GM12878 (cell line): Measurements from ENCODE around the gene EXOSC2. TPM values are rescaled to one million over a fixed set of nuclear protein-coding genes. Genes with fewer than 3 reads are reported as not detected.

ENCODE experiments used
- ATAC-seq: fragments of 200-7000 bp; cut with Tn5 transposase; 3 replicates; pipeline ENCODE4 v1.9.1; 2020; ENCODE audit warnings: mild to moderate bottlenecking, moderate library complexity
- BruUV-seq: library from RNA; stranded (reverse); fragments of 400-500 nt; replicated peaks from 2 replicates; lab custom pipeline; 2021; lab: Mats Ljungman, UMichigan
- CTCF ChIA-PET: fragments of 300-600 bp; sonication (Branson Sonifier 250); formaldehyde crosslinking; extraction: SDS; loops from one replicate; lab custom pipeline; 2021; ENCODE audit warnings: inconsistent platforms; lab: Yijun Ruan, JAX
- POLR2A ChIA-PET: fragments of 350-600 bp; formaldehyde crosslinking; extraction: SDS; loops from one replicate; lab custom pipeline; 2021; ENCODE audit warnings: inconsistent platforms; lab: Charles Lee
- RAD21 ChIA-PET: fragments of 300-600 bp; sonication (Branson Sonifier 250); formaldehyde crosslinking; loops from one replicate; lab custom pipeline; 2023; ENCODE audit warnings: antibody characterized with exemption; ENCODE audit not compliant: unreplicated experiment; lab: Charles Lee
- SMC1A ChIA-PET: fragments of 300-600 bp; sonication (Branson Sonifier 250); formaldehyde crosslinking; loops from one replicate; lab custom pipeline; 2023; ENCODE audit not compliant: unreplicated experiment, uncharacterized antibody; lab: Charles Lee
- DNase-seq: peaks from one replicate; pipeline ENCODE4 v3.0.0-alpha.2; 2011; ENCODE audit warnings: low read depth, low spot score
- FAIRE-seq: peaks from 3 replicates; lab custom pipeline; 2011; peaks lifted over from hg19 to GRCh38; lab: Jason Lieb, UNC
- H2AFZ ChIP-seq: 2 replicates; pipeline ENCODE4 v1.6.0; 2011; ENCODE audit warnings: low read depth, low read length, control low read depth; ENCODE audit not compliant: control insufficient read depth
- H3K27ac ChIP-seq: 2 replicates; pipeline ENCODE4 v1.5.1; 2011; ENCODE audit warnings: control low read depth; ENCODE audit not compliant: control insufficient read depth, insufficient read depth
- H3K27me3 ChIP-seq, 2 experiments: replicated peaks in 1 of 2; 2 replicates each; pipeline versions ENCODE4 v1.6.0 to v1.6.1; 2011; ENCODE audit warnings: low read length in 1 of 2; ENCODE audit not compliant: control insufficient read depth in 2 of 2, insufficient read depth in 2 of 2
- H3K36me3 ChIP-seq, 2 experiments: 2 replicates each; pipeline ENCODE4 v1.5.1; 2011; ENCODE audit warnings: low read length in 1 of 2; ENCODE audit not compliant: control insufficient read depth in 2 of 2, insufficient read depth in 2 of 2
- H3K4me1 ChIP-seq: 2 replicates; pipeline ENCODE4 v1.6.1; 2011; ENCODE audit warnings: mild to moderate bottlenecking, low read length, moderate library complexity, mixed read lengths; ENCODE audit not compliant: control insufficient read depth, insufficient read depth
- H3K4me2 ChIP-seq: 2 replicates; pipeline ENCODE4 v1.6.0; 2011; ENCODE audit warnings: control low read depth; ENCODE audit not compliant: control insufficient read depth, insufficient read depth
- H3K4me3 ChIP-seq: fragments of 200-600 bp; sonication (generic); 2 replicates; pipeline ENCODE4 v1.5.1; 2016
- H3K79me2 ChIP-seq: 2 replicates; pipeline ENCODE4 v1.6.0; 2011; ENCODE audit warnings: low read length; ENCODE audit not compliant: control insufficient read depth, insufficient read depth
- H3K9ac ChIP-seq: 2 replicates; pipeline ENCODE4 v1.8.0; 2011; ENCODE audit warnings: low read length, control low read depth, mixed read lengths; ENCODE audit not compliant: control insufficient read depth, insufficient read depth
- H3K9me3 ChIP-seq: replicated peaks from 3 replicates; pipeline ENCODE4 v1.5.1; 2011; ENCODE audit warnings: mild to moderate bottlenecking, low read length; ENCODE audit not compliant: control insufficient read depth, insufficient read depth
- H4K20me1 ChIP-seq: 2 replicates; pipeline ENCODE4 v1.6.0; 2011; ENCODE audit not compliant: control insufficient read depth, insufficient read depth
- BACH1 ChIP-seq: fragments of 450-650 bp; IDR thresholded peaks from 2 replicates; pipeline ENCODE4 v1.6.1; 2017; ENCODE audit warnings: mild to moderate bottlenecking, borderline replicate concordance
- DPF2 ChIP-seq: fragments of 450-650 bp; IDR thresholded peaks from 2 replicates; pipeline ENCODE4 v1.6.1; 2017; ENCODE audit warnings: mild to moderate bottlenecking
- EED ChIP-seq: sonication (generic); IDR thresholded peaks from 2 replicates; pipeline ENCODE4 v1.6.1; 2016; ENCODE audit warnings: antibody characterized with exemption, low read depth
- IKZF1 ChIP-seq: fragments of 450-650 bp; conservative IDR thresholded peaks from 2 replicates; pipeline ENCODE4 v1.6.1; 2017; ENCODE audit warnings: antibody characterized with exemption, mild to moderate bottlenecking
- MXI1 ChIP-seq: fragments of 150-350 bp; IDR thresholded peaks from 2 replicates; pipeline ENCODE4 v1.6.1; 2011; ENCODE audit warnings: low read depth, mild to moderate bottlenecking, inconsistent platforms, low read length, improper control_type of control experiment
- NR2F1 ChIP-seq: fragments of 450-650 bp; conservative IDR thresholded peaks from 2 replicates; pipeline ENCODE4 v1.6.1; 2017; ENCODE audit warnings: mild to moderate bottlenecking
- POU2F2 ChIP-seq: IDR thresholded peaks from 3 replicates; pipeline ENCODE4 v1.6.1; 2011; ENCODE audit warnings: low read depth, mild to moderate bottlenecking, low read length, borderline replicate concordance
- RBBP5 ChIP-seq: fragments of 200-600 bp; sonication (generic); conservative IDR thresholded peaks from 2 replicates; pipeline ENCODE4 v1.6.1; 2016
- RFX5 ChIP-seq: IDR thresholded peaks from 2 replicates; pipeline ENCODE4 v1.6.1; 2011; ENCODE audit warnings: low read depth, low read length, improper control_type of control experiment
- SREBF1 ChIP-seq: IDR thresholded peaks from 2 replicates; pipeline ENCODE4 v1.6.1; 2012; ENCODE audit warnings: mild to moderate bottlenecking, low read length
- TBL1XR1 ChIP-seq: IDR thresholded peaks from 2 replicates; pipeline ENCODE4 v1.6.1; 2012; ENCODE audit warnings: low read depth, low read length, improper control_type of control experiment
- WGBS: methylation state at CpG from one replicate; pipeline ENCODE4 v1.1.6; 2016; ENCODE audit warnings: low lambda C conversion rate; ENCODE audit not compliant: insufficient replicate concordance, insufficient coverage; ENCODE audit errors: missing lambda C conversion rate; 5-methylcytosine and 5-hydroxymethylcytosine counted together
- in situ Hi-C: fragments of 300-500 bp; cut with MboI; formaldehyde crosslinking; loops from 9 replicates; pipeline ENCODE4 v1.14.3; 2018; ENCODE audit warnings: mixed read lengths
- intact Hi-C: fragments of 100-400 bp; cut with micrococcal nuclease; formaldehyde crosslinking; loops from one replicate; pipeline ENCODE4 v1.14.2; 2022; ENCODE audit not compliant: unreplicated experiment
- polyA plus RNA-seq, 11 experiments: library from polyadenylated mRNA; depleted of rRNA in 4 of 11; unstranded in 6 of 11; stranded (reverse) in 5 of 11; fragments of >200 nt; fragmentation: Nextera tagmentation in 4 of 11; fragmentation: Illumina TruSeq in 1 of 11; extraction: Ambion mirVana in 4 of 11; extraction: Trizol in 1 of 11; gene quantifications; 1 replicate in 1 of 11; 2 replicates in 10 of 11; pipeline versions ENCODE4 v1.2.1 to v1.2.3, GENCODE V29; 2011 to 2016; ENCODE audit warnings: inconsistent platforms in 2 of 11, missing spikeins in 2 of 11, low read depth in 1 of 11
- total RNA-seq, 4 experiments: library from RNA; depleted of rRNA in 3 of 4; stranded (reverse); fragments of >200 nt in 3 of 4; fragmentation: Illumina TruSeq in 1 of 4; extraction: Trizol in 1 of 4; gene quantifications; 2 replicates each; pipeline versions ENCODE4 v1.2.1 to v1.2.3, GENCODE V29; 2013 to 2021
- TF ChIP-seq, protein P1 (sequence below): IDR thresholded peaks from 2 replicates; pipeline ENCODE4 v1.6.1; 2012; ENCODE audit warnings: low read depth, low read length, improper control_type of control experiment
- TF ChIP-seq, protein P2 (sequence below): fragments of 450-650 bp; IDR thresholded peaks from 2 replicates; pipeline ENCODE4 v1.6.1; 2014; ENCODE audit warnings: mild to moderate bottlenecking
- TF ChIP-seq, protein P3 (sequence below): fragments of 150-350 bp; IDR thresholded peaks from 2 replicates; pipeline ENCODE4 v1.6.1; 2016; ENCODE audit warnings: low read depth, low read length
- TF ChIP-seq, protein P4 (sequence below): IDR thresholded peaks from 2 replicates; pipeline ENCODE4 v1.6.1; 2012; ENCODE audit warnings: mild to moderate bottlenecking, low read depth, low read length

EXOSC2 gene
- total and polyA plus RNA-seq, 10 of the 15 experiments (the other 5 are each of a cell fraction or from before 2014, with no cell fraction given) = 26.3 to 55.0 (median 48.0) TPM

DNA sequence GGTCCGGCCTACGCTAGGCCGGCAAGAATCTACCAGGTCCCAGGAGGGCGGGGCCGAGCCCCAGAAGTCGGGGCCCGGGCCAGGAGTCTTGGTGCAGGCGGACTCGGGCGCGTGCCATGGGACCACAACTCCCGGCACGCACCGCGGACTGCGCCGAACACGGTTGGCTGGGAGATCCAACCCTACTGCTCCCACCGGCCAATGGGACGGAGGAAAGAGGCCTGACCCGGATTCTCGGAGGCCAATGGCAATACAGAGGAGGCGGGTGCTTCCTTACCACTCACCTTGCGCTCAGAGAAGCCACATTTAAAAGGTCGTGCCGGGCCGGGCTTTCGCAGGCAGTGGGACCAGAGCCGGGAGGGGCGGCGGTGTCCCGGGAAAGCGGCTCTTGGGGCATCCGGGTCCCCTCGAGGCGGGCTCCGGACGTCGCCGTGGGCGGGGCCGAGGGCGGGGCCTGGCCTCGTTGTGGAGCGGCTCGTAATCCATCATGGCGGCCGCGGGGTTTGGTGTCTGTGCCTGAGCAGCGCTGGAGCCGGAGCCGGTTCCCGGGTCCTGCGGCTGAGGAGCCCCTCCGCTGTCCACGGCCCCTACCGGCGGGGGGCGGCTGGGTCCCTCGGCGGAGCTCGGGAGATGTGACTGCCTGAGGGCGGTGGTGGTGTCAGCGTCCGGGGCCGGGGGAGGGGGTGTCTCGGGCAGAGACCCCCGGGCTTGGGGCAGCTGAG, 19.1 kb downstream of the EXOSC2 start:
- CTCF ChIA-PET = interaction anchor here (0.9 to 1.2 kb wide), 5 partner anchors 11 to 158 kb away, joined by 3 to 11 read pairs (median 4); no protein-coding TSS in a partner anchor
- under 1% methylated on average over 60 of the region's 68 CpGs for WGBS
- no peaks in the 10 kb centered on the region for H4K20me1 ChIP-seq
- peak overlapping the region; percentile 92 for H3K9ac ChIP-seq
- no peaks in the 10 kb centered on the region for H3K27me3 ChIP-seq
- intact Hi-C loops (loop anchor here (2.0 to 10.0 kb wide), 3 partner anchors 52 to 285 kb away; partner anchors contain the start of gene ABL1), in situ Hi-C loops (no loop called here)
- H3K4me3 ChIP-seq = peak overlapping the region; percentile 98
- H2AFZ ChIP-seq = peak overlapping the region; percentile 91
- RAD21 ChIA-PET = interaction anchor here (1.3 kb wide), 1 partner anchor 54 kb away, joined by 3 read pairs; no protein-coding TSS in a partner anchor
- H3K4me2 ChIP-seq = peak overlapping the region; percentile 89
- peak overlapping the region; percentile 96 for H3K27ac ChIP-seq
- DNase-seq = peak; percentile 91
- SMC1A ChIA-PET = interaction anchor here (0.8 kb wide), 1 partner anchor 154 kb away, joined by 3 read pairs; no protein-coding TSS in a partner anchor
- BruUV-seq = no TSS peak
- peak; percentile 97 for FAIRE-seq
- peak; percentile 99 for ATAC-seq
- POLR2A ChIA-PET = interaction anchor here (0.7 to 1.4 kb wide), 2 partner anchors 10 to 19 kb away, joined by 5 read pairs; partner anchors contain the start of gene EXOSC2
- H3K4me1 ChIP-seq = no peaks in the 10 kb centered on the region
- H3K79me2 ChIP-seq = peaks cover 36% of the 10 kb centered on the region
- H3K36me3 ChIP-seq = no peaks in the 10 kb centered on the region
- no peaks in the 10 kb centered on the region for H3K9me3 ChIP-seq
- TF ChIP-seq SREBF1 = 0 out of 2 replicates have a peak, but pooled peaks have one; percentile 38
- peak; percentile 79 for TF ChIP-seq IKZF1
- TF ChIP-seq MXI1 = peak; percentile 11; the same call in 1 of the 2 replicates
- no peak for TF ChIP-seq RBBP5
- TF ChIP-seq, protein P1, sequence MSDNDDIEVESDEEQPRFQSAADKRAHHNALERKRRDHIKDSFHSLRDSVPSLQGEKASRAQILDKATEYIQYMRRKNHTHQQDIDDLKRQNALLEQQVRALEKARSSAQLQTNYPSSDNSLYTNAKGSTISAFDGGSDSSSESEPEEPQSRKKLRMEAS = no peak; the same call in 1 of the 2 replicates
- TF ChIP-seq, protein P2, sequence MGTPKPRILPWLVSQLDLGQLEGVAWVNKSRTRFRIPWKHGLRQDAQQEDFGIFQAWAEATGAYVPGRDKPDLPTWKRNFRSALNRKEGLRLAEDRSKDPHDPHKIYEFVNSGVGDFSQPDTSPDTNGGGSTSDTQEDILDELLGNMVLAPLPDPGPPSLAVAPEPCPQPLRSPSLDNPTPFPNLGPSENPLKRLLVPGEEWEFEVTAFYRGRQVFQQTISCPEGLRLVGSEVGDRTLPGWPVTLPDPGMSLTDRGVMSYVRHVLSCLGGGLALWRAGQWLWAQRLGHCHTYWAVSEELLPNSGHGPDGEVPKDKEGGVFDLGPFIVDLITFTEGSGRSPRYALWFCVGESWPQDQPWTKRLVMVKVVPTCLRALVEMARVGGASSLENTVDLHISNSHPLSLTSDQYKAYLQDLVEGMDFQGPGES = peak; percentile 83
- TF ChIP-seq BACH1 = 0 out of 2 replicates have a peak, but pooled peaks have one; percentile 55
- TF ChIP-seq TBL1XR1 = no peak
- 0 out of 2 replicates have a peak, but pooled peaks have one; percentile 30 for TF ChIP-seq EED
- no peak for TF ChIP-seq RFX5
- TF ChIP-seq, protein P3, sequence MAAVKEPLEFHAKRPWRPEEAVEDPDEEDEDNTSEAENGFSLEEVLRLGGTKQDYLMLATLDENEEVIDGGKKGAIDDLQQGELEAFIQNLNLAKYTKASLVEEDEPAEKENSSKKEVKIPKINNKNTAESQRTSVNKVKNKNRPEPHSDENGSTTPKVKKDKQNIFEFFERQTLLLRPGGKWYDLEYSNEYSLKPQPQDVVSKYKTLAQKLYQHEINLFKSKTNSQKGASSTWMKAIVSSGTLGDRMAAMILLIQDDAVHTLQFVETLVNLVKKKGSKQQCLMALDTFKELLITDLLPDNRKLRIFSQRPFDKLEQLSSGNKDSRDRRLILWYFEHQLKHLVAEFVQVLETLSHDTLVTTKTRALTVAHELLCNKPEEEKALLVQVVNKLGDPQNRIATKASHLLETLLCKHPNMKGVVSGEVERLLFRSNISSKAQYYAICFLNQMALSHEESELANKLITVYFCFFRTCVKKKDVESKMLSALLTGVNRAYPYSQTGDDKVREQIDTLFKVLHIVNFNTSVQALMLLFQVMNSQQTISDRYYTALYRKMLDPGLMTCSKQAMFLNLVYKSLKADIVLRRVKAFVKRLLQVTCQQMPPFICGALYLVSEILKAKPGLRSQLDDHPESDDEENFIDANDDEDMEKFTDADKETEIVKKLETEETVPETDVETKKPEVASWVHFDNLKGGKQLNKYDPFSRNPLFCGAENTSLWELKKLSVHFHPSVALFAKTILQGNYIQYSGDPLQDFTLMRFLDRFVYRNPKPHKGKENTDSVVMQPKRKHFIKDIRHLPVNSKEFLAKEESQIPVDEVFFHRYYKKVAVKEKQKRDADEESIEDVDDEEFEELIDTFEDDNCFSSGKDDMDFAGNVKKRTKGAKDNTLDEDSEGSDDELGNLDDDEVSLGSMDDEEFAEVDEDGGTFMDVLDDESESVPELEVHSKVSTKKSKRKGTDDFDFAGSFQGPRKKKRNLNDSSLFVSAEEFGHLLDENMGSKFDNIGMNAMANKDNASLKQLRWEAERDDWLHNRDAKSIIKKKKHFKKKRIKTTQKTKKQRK = peak; percentile 54
- TF ChIP-seq POU2F2 = peak; percentile 17; the same call in 1 of the 3 replicates
- no peak for TF ChIP-seq NR2F1
- 0 out of 2 replicates have a peak, but pooled peaks have one; percentile 17 for TF ChIP-seq DPF2
- TF ChIP-seq, protein P4, sequence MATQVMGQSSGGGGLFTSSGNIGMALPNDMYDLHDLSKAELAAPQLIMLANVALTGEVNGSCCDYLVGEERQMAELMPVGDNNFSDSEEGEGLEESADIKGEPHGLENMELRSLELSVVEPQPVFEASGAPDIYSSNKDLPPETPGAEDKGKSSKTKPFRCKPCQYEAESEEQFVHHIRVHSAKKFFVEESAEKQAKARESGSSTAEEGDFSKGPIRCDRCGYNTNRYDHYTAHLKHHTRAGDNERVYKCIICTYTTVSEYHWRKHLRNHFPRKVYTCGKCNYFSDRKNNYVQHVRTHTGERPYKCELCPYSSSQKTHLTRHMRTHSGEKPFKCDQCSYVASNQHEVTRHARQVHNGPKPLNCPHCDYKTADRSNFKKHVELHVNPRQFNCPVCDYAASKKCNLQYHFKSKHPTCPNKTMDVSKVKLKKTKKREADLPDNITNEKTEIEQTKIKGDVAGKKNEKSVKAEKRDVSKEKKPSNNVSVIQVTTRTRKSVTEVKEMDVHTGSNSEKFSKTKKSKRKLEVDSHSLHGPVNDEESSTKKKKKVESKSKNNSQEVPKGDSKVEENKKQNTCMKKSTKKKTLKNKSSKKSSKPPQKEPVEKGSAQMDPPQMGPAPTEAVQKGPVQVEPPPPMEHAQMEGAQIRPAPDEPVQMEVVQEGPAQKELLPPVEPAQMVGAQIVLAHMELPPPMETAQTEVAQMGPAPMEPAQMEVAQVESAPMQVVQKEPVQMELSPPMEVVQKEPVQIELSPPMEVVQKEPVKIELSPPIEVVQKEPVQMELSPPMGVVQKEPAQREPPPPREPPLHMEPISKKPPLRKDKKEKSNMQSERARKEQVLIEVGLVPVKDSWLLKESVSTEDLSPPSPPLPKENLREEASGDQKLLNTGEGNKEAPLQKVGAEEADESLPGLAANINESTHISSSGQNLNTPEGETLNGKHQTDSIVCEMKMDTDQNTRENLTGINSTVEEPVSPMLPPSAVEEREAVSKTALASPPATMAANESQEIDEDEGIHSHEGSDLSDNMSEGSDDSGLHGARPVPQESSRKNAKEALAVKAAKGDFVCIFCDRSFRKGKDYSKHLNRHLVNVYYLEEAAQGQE = no peak
